ENCODE data around the gene MTHFD1L. TPM values are rescaled to one million over a fixed set of nuclear protein-coding genes. Genes with fewer than 3 reads are reported as not detected.
A peak's percentile ranks its signal among the peaks of the same experiment; 100 is the strongest.

The MTHFD1L gene
- polyA plus RNA-seq, 3 donors: 0.25 to 1.3 (median 0.39) TPM

GRCh38 chr6:151051164-151051563 is 185.7 kb downstream of the MTHFD1L start:
- peaks cover 6 to 8% of the 10 kb centered on the region in 2 donors for H3K36me3 Mint-ChIP-seq

GRCh38 chr6:151052021-151052646 is 186.6 kb downstream of the MTHFD1L start:
- TF ChIP-seq CTCF (IDR thresholded peaks at IDR 0.05): no peak
- no peaks in the 10 kb centered on the region for H3K4me1 Mint-ChIP-seq
- Histone ChIP-seq H3K4me2 (replicated peaks; ENCODE audit: extremely low read depth, low read length, poor library complexity, severe bottlenecking) (no peak overlapping the region), H3K4me3 (replicated peaks in 1 of 3; ENCODE audit: low read depth in 2 of 3, low read length in 3 of 3) (no peak overlapping the region), H3K4me1 (ENCODE audit: control insufficient read depth in 1 of 2, insufficient read depth in 2 of 2, low read length in 2 of 2) (no peaks in the 10 kb centered on the region), H3K27me3 (ENCODE audit: control insufficient read depth in 2 of 2, insufficient read depth in 2 of 2, low read length in 2 of 2) (no peaks in the 10 kb centered on the region), H3K27ac (ENCODE audit: low read depth in 1 of 2, low read length in 2 of 2) (no peak overlapping the region), H3K9ac (ENCODE audit: insufficient read depth, low read length, poor library complexity, severe bottlenecking) (no peak overlapping the region), H4K20me1 (ENCODE audit: insufficient read depth, low read length) (no peaks in the 10 kb centered on the region), H3K79me2 (ENCODE audit: insufficient read depth, low read length) (no peaks in the 10 kb centered on the region), H2AFZ (ENCODE audit: insufficient read depth, low read depth, low read length, poor library complexity, severe bottlenecking) (no peak overlapping the region), H3K9me3 (replicated peaks in 1 of 2; ENCODE audit: control insufficient read depth in 1 of 2, insufficient read depth in 1 of 2, low read length in 2 of 2) (peaks cover 0 to 4% of the 10 kb centered on the region in 2 donors), H3K36me3 (replicated peaks in 1 of 2; ENCODE audit: control insufficient read depth in 1 of 2, insufficient read depth in 2 of 2, low read length in 2 of 2) (no peaks in the 10 kb centered on the region)
- no peaks in the 10 kb centered on the region for H3K27me3 Mint-ChIP-seq (ENCODE audit: low read depth in 3 of 3)
- no peak overlapping the region for H3K4me3 Mint-ChIP-seq
- H3K9me3 Mint-ChIP-seq: peaks cover 5 to 10% (median 7%) of the 10 kb centered on the region in 7 donors
- intact Hi-C loops (cut with micrococcal nuclease): no loop called here
- WGBS (ENCODE audit: insufficient coverage): 96% methylated on average over 4 of the region's 12 CpGs
- peak overlapping the region in 4 of 7 donors; percentile 9 to 59 (median 24) for H3K27ac Mint-ChIP-seq
- DNase-seq: no peak
- H3K36me3 Mint-ChIP-seq: peaks cover 6 to 8% of the 10 kb centered on the region in 2 donors

More at GRCh38 chr6:151051164-151051563, 185.7 kb downstream of the MTHFD1L start:
- Histone ChIP-seq H3K27me3 (ENCODE audit: control insufficient read depth in 2 of 2, insufficient read depth in 2 of 2, low read length in 2 of 2) (no peaks in the 10 kb centered on the region), H2AFZ (ENCODE audit: insufficient read depth, low read depth, low read length, poor library complexity, severe bottlenecking) (no peak overlapping the region), H3K4me1 (ENCODE audit: control insufficient read depth in 1 of 2, insufficient read depth in 2 of 2, low read length in 2 of 2) (no peaks in the 10 kb centered on the region), H3K36me3 (replicated peaks in 1 of 2; ENCODE audit: control insufficient read depth in 1 of 2, insufficient read depth in 2 of 2, low read length in 2 of 2) (no peaks in the 10 kb centered on the region), H3K79me2 (ENCODE audit: insufficient read depth, low read length) (no peaks in the 10 kb centered on the region), H3K4me3 (replicated peaks in 1 of 3; ENCODE audit: low read depth in 2 of 3, low read length in 3 of 3) (no peak overlapping the region), H3K9ac (ENCODE audit: insufficient read depth, low read length, poor library complexity, severe bottlenecking) (no peak overlapping the region), H4K20me1 (ENCODE audit: insufficient read depth, low read length) (no peaks in the 10 kb centered on the region), H3K9me3 (replicated peaks in 1 of 2; ENCODE audit: control insufficient read depth in 1 of 2, insufficient read depth in 1 of 2, low read length in 2 of 2) (peaks cover 0 to 4% of the 10 kb centered on the region in 2 donors), H3K27ac (ENCODE audit: low read depth in 1 of 2, low read length in 2 of 2) (no peak overlapping the region), H3K4me2 (replicated peaks; ENCODE audit: extremely low read depth, low read length, poor library complexity, severe bottlenecking) (no peak overlapping the region)
- intact Hi-C loops (cut with micrococcal nuclease): no loop called here
- Mint-ChIP-seq H3K4me1 (no peaks in the 10 kb centered on the region), H3K9me3 (peaks cover 5 to 10% (median 7%) of the 10 kb centered on the region in 7 donors), H3K27ac (no peak overlapping the region), H3K27me3 (ENCODE audit: low read depth in 3 of 3) (no peaks in the 10 kb centered on the region), H3K4me3 (no peak overlapping the region)
- DNase-seq: no peak
- no peak for TF ChIP-seq CTCF (IDR thresholded peaks at IDR 0.05)
- 85% methylated on average over 2 of the region's 6 CpGs for WGBS (ENCODE audit: insufficient coverage)

All from CD14-positive monocyte (primary cell).